Body of pancreas (tissue), 4 donors: ENCODE data around the gene GPC1. TPM values are rescaled to one million over a fixed set of nuclear protein-coding genes. Genes with fewer than 3 reads are reported as not detected.

Experiments
- ATAC-seq: fragments of 150-250 bp; one replicate; pipeline ENCODE4 v1.9.1; 2016
- DNase-seq, 4 donors: peaks; one replicate each; pipeline ENCODE4 v3.0.0-alpha.2; 2019
- H3K27ac ChIP-seq, 4 donors: fragments of 200-600 bp; sonication (generic); 1 replicate in 3 of 4; 2 replicates in 1 of 4; pipeline versions ENCODE4 v1.5.1 to v1.6.1; 2016 to 2019; ENCODE audit warnings: mild to moderate bottlenecking in 1 of 4, mixed read lengths in 1 of 4, moderate library complexity in 1 of 4
- H3K27me3 ChIP-seq, 2 donors: fragments of 200-600 bp; sonication (generic); one replicate each; pipeline ENCODE4 v1.6.0; 2016; ENCODE audit warnings: mild to moderate bottlenecking in 1 of 2
- H3K36me3 ChIP-seq, 2 donors: fragments of 200-600 bp; sonication (generic); replicated peaks in 1 of 2; 2 replicates each; pipeline ENCODE4 v1.5.1; 2016; ENCODE audit warnings: low read depth in 2 of 2; ENCODE audit not compliant: insufficient read depth in 1 of 2
- H3K4me1 ChIP-seq: fragments of 200-600 bp; sonication (generic); one replicate; pipeline ENCODE4 v1.6.0; 2016
- H3K4me3 ChIP-seq, 2 donors: fragments of 200-600 bp; sonication (generic); 1 replicate in 1 of 2; 2 replicates in 1 of 2; pipeline ENCODE4 v1.5.1; 2016 to 2019
- H3K9me3 ChIP-seq, 3 donors: fragments of 200-600 bp; sonication (generic); 1 replicate in 2 of 3; 2 replicates in 1 of 3; pipeline ENCODE4 v1.5.1; 2016
- POLR2A ChIP-seq, 3 donors: fragments of 450-650 bp; IDR thresholded peaks; one replicate each; pipeline ENCODE4 v1.6.1; 2016; ENCODE audit warnings: antibody characterized with exemption in 3 of 3, mild to moderate bottlenecking in 2 of 3
- WGBS, 2 donors: methylation state at CpG; one replicate each; pipeline ENCODE4 v1.1.5; 2017; 5-methylcytosine and 5-hydroxymethylcytosine counted together
- intact Hi-C: fragments of 100-400 bp; cut with DNase I; formaldehyde crosslinking; loops from one replicate; pipeline ENCODE4 v1.15.1; 2023
- total RNA-seq, 2 donors: library from RNA; depleted of rRNA; stranded (reverse); fragments of >200 nt; gene quantifications; one replicate each; pipeline ENCODE4 v1.1.0, GENCODE V29; 2016
- TF ChIP-seq, protein P1 (sequence below), 7 experiments: fragments of 450-650 bp in 4 of 7; fragments of 200-600 bp in 3 of 7; sonication (generic) in 3 of 7; IDR thresholded peaks; one replicate each; pipeline ENCODE4 v1.5.1; 2016 to 2019; ENCODE audit warnings: antibody characterized with exemption in 7 of 7

Gene GPC1
- total RNA-seq, 2 donors from 2014 or later, result 23.3 to 30.7 TPM

DNA sequence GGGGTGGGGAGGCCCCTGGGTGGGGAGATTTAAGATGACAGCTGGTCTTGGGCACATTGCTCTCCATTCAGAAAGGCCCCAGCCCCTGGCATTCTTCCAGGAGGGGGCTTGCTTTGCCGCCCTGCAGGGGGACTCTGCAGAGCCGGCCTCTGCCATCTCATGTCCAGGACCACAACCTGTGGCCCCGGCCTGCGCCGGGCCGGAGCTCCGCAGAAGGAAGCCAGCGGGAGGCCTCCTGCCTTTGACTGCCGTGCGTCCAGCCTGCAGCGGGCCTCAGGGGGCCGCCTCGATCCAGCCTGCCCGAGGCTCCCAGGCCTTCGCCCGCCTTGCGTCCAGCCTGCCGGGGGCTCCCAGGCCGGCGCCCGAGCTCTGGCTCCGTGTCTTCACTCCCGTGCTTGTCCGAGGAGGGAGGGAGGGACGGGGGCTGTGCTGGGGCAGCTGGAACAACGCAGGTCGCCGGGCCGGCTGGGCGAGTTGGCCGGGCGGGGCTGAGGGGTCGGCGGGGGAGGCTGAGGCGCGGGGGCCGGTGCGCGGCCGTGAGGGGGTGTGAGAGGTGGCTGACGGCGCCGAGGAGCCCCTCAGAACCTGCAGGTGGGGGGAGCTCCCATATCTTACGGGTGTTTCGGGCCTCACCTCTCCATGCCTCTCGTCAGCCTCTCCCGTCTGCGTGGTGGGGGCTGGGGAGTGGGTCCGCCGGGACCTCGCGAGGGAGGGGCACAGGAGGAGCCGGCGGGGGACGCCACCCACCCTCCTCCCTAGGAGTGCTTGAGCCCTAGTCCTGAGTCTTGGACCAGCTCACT lies 20.4 kb downstream of the GPC1 start:
- Histone ChIP-seq H3K27ac (no peak overlapping the region), H3K36me3 (no peaks in the 10 kb centered on the region), H3K4me1 (peaks cover 31% of the 10 kb centered on the region), H3K9me3 (no peaks in the 10 kb centered on the region), H3K4me3 (no peak overlapping the region), H3K27me3 (no peaks in the 10 kb centered on the region)
- WGBS, 2 donors, result 39 to 55% methylated on average over 3 to 40 of the region's 55 CpGs
- TF ChIP-seq POLR2A (IDR thresholded peaks at IDR 0.05), result no peak
- TF ChIP-seq, protein P1, sequence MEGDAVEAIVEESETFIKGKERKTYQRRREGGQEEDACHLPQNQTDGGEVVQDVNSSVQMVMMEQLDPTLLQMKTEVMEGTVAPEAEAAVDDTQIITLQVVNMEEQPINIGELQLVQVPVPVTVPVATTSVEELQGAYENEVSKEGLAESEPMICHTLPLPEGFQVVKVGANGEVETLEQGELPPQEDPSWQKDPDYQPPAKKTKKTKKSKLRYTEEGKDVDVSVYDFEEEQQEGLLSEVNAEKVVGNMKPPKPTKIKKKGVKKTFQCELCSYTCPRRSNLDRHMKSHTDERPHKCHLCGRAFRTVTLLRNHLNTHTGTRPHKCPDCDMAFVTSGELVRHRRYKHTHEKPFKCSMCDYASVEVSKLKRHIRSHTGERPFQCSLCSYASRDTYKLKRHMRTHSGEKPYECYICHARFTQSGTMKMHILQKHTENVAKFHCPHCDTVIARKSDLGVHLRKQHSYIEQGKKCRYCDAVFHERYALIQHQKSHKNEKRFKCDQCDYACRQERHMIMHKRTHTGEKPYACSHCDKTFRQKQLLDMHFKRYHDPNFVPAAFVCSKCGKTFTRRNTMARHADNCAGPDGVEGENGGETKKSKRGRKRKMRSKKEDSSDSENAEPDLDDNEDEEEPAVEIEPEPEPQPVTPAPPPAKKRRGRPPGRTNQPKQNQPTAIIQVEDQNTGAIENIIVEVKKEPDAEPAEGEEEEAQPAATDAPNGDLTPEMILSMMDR (IDR thresholded peaks at IDR 0.05), result no peak
- intact Hi-C loops, result no loop called here
- ATAC-seq (peak; percentile 19), DNase-seq (no peak)

DNA sequence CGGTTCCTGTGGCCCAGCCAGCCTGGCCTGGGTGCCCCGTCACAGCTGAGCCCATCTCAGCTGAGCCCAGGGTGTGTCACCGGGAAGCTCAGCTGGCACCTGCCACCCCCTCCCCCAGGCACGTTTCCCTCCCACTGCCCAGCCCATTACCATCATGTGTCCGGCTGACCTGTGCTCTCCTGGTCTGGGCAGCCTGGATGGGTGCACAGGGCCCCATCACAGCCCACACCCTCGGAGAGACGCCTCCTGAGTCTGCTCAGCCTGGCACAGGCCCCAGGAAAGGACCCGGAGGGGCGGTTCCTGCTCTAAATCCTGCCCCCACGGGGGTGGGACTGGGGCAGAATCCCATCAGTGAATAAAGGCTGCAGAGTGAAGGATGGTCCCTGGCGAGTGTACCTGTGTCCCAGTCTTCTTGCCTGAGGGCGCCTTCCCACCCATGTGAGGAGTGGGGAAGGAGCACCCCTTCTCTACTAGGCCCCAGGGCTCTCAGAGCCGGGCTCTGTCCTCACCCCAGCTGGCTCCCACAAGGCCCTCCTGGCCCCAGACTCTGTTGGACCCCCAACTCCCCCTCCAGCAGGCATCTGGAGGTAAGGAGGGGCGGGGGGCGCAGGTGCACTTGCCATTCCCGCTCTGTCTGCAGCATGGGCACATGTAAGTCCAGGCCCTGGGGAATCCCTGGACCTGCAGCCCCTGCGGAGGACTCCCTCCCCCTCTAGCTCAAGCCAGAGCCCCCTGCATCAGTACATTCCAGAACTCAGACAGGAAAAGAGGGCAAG lies 21.2 kb downstream of the GPC1 start:
- Histone ChIP-seq H3K36me3 (no peaks in the 10 kb centered on the region), H3K9me3 (no peaks in the 10 kb centered on the region), H3K27ac (no peak overlapping the region), H3K4me1 (peaks cover 29% of the 10 kb centered on the region), H3K27me3 (no peaks in the 10 kb centered on the region), H3K4me3 (no peak overlapping the region)
- ATAC-seq (no peak), DNase-seq (no peak)
- TF ChIP-seq, protein P1 (IDR thresholded peaks at IDR 0.05), result no peak
- no peak for TF ChIP-seq POLR2A (IDR thresholded peaks at IDR 0.05)
- intact Hi-C loops, result no loop called here
- WGBS, 2 donors, result 75 to 81% methylated on average over 4 to 17 of the region's 17 CpGs

DNA sequence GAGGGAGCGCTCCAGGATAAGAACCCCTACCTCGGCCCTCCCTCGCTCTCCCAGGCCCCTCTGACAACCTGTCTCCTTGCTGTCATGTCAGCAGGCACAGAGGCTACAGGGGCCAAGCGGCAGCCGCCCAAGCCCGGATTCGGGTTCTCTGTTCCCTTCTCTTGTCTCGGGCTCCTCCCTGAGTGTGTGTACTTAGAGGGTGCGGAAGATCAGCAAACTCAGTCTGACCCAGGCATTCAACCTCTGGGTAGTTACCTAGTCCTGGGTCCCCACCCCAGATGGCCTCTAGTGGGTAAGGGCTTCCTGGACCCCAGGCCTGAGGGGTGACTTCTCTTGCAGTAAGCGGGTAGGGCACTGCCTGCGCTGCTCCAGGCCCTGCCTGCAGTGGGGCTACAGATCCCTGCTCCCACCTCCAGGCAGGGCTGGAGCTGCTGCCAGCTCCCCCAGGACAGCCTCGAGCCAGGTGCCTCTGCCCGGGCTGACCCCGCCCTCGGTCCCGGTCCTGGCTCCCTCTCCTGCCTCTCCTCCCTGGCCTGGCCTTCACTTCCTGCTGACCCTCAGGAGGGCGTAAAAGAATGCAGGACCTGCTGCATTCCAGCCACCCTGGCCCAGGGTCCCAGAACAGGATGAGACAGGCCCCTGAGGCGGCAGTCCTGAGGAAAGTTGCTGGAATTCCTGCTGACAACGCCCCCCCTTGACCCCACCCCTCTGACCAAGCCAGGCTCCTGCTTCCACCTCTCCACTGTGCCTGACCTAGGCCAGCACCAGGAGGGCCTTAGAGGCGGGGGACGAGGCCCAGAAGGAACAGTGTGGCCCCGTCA lies 22.0 kb downstream of the GPC1 start:
- peaks cover 21% of the 10 kb centered on the region for H3K4me1 ChIP-seq
- no peaks in the 10 kb centered on the region for H3K9me3 ChIP-seq
- no peak overlapping the region for H3K4me3 ChIP-seq
- no peak for ATAC-seq
- intact Hi-C loops, result no loop called here
- no peak overlapping the region for H3K27ac ChIP-seq
- H3K27me3 ChIP-seq, result no peaks in the 10 kb centered on the region
- TF ChIP-seq, protein P1 (IDR thresholded peaks at IDR 0.05), result no peak
- no peak for TF ChIP-seq POLR2A (IDR thresholded peaks at IDR 0.05)
- no peaks in the 10 kb centered on the region for H3K36me3 ChIP-seq
- 80 to 82% methylated on average over 10 to 21 of the region's 22 CpGs for WGBS, 2 donors
- peak in 1 of 4 donors; percentile 15 for DNase-seq

DNA sequence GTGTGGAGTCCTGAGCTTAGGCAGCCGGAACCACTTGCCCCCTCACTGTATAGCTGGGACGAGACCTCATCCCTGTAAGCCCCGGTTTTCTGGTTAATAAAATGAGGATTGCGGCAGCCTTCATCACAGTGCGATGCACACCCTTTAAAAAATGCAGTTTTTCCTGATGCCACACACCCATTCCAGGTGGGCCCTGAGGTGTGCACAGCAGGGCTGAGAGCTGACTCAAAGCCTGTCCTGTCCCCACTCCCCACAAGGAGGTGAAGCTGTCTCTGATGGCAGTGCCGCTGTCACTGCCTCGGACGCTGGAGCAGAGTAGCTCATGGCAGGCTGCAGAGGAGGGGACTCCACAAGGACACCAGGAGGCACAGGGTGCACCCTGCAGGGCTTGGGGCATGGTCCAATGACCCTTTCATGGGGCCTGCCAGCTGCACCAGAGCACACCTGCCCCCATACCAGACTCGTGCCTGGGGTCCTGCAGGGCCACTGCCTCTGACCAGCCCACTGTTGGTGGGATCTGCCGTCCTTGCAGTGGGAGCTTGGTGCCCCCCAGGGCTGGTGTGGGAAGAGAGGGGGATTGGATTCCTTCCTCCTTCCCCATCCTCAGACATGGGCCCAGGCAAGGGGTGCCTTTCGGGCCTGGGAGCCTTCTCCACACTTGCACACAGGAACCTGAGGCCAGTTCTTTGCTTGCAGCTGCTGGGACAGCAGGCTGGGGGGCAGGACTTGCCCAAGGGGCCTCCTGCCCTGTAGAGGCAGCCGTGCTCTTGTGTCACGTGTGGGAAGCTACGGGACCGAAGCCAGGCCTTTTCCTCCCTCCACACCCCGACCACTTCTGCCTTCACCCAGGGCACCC lies 22.8 kb downstream of the GPC1 start:
- H3K36me3 ChIP-seq, result no peaks in the 10 kb centered on the region
- no peaks in the 10 kb centered on the region for H3K9me3 ChIP-seq
- H3K27ac ChIP-seq, result no peak overlapping the region
- DNase-seq, result peak in 1 of 4 donors; percentile 11
- ATAC-seq, result no peak
- no peak overlapping the region for H3K4me3 ChIP-seq
- TF ChIP-seq POLR2A (IDR thresholded peaks at IDR 0.05), result no peak
- TF ChIP-seq, protein P1 (IDR thresholded peaks at IDR 0.05), result no peak
- H3K4me1 ChIP-seq, result peaks cover 20% of the 10 kb centered on the region
- intact Hi-C loops, result no loop called here
- 82 to 86% methylated on average over 6 to 16 of the region's 16 CpGs for WGBS, 2 donors
- H3K27me3 ChIP-seq, result no peaks in the 10 kb centered on the region
